ENCODE results near the gene GPR63.

Gene GPR63

DNA sequence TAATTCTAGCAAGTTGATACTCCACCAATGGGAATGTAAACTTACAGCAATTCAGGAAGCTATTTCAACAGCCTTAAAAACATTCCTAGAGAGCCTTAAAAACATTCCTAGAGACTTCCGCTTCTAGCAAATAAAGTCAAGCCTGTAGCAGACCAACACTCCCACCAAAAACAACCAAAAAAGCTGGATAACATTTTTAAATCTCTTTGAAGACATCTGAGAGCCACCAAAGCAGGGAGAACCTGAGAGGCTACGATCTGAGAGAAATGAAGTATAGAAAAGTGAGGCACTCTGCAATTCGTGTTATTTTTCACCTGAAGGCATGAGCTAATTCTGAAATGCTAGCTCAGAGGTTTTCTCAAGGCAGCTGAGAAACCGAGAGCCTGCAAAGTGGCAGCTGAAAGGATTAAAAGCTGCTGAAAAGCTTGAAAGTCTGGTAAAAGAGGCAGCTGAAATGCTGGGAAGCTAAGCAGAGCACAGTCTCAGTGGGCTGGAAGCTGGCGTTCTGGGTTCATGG, 20.9 kb downstream of the GPR63 start:
- DNase-seq, result no peak

DNA sequence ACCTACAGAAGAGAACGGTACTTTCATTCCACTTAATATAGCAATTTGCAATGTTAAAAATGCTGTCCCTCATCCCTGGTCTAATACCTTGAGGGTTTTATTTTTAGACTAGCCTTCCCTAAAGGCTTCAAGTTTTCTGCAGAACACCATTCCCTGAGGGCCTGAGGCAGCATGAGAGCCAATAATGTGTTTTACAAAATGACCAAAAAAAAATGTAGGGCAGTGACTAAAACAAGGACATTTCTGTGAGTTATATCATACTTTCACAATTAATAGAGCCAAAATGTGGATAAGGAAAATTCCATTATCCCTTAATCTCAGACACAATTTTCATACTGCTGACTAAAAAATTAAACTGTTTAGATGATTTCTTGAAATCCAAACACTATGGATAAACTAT, 22.7 kb downstream of the GPR63 start:
- DNase-seq, result no peak

DNA sequence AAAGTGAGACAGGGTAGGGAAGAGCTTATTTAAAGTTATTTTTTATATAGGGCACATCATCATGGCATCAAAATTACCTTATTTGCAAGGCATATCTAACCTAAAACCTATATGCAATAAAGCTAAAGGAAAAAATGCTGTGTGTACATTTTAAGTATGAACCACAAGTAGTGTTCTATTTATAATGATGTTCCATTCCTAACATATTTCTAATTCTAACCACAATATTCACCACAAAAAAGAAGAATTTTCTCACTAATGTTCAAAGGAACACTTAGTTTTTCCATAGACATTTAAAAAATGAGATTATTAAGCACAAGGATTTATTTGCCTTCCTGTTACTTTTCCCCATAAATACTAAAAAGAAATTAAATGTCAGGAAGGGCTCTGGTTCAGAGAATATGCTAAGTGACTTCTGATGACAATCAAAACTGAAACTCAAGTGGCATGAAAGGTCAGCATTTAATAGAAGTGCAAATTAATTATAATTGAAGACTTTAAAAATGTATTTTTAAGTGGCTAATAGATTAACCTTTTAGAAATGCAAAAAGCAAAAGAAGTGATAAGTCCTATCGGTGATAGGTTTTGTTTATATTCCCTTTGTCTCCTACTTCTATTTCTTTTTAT, 25.1 kb downstream of the GPR63 start:
- DNase-seq, result no peak

DNA sequence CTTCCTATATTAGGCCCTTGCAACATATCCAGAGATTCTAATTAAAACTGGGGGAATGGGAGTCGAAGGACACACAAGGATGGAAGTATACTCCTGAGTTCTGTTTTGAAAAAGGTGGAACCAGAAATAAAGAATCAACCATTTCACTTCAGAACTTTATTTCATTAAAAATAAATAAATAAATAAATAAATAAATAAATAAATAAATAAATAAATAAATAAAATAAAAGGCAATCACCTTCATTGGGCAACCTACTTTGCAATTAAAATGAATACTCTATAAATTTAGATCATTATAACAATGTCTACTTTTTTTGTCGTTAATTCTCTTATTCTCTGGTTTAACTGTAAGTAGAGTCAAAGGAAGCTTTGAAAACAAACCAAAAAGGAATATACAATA, 25.6 kb downstream of the GPR63 start:
- DNase-seq, result no peak

DNA sequence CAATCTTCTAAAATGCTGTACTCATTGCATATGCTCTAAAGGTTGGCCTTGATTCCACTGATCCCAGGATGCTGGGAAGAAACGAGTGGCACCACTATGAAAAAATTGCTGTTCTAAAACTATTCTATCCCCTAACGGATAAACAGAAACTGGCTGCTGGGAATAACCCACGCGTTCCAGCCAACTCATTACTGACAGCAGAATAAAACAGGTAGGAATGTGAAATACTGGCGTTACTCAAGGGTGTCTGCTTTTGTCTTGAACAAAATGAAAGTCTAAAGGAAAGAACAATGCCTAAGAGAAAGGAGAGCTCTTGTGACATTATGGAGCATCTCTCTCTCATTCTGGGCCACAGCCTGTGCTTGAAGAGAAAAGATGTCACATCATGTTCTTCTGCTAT, 26.1 kb downstream of the GPR63 start:
- no peak for DNase-seq

DNA sequence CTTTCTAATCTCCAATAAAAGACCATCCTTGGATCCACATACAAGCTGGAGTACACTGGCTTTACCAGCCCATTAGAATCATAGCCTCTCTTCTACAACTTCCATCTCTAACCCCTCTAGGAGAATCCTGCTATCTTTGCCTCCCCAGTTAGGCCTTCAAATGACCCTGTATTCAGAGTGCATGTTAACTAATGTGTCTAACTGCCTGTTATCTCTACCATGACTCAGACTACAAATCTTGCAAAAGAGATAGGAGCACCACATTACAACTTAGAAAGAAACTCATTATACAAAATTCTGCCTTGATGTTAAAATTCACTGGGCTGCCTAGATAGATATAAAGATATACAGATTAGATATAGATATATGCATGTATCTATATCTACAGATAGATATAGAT, 28.2 kb downstream of the GPR63 start:
- DNase-seq, result no peak

DNA sequence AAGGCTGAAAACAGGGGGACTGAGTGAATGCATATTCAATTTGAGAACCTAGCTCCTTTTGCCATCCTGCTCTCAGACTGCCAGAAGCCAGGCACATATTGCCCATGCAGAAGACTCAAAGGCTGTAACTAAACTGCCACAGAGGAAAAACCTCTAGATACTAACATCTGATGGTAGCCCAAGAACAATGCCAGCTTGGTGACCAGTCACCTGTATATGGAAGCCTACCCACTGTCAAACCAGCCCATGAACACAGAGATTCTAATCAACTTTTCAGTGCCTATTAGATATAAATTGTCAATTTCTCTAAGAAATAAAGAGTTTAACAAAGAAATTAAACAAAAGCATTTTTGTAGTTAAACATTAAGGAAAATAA, 34.2 kb downstream of the GPR63 start:
- no peak for DNase-seq

DNA sequence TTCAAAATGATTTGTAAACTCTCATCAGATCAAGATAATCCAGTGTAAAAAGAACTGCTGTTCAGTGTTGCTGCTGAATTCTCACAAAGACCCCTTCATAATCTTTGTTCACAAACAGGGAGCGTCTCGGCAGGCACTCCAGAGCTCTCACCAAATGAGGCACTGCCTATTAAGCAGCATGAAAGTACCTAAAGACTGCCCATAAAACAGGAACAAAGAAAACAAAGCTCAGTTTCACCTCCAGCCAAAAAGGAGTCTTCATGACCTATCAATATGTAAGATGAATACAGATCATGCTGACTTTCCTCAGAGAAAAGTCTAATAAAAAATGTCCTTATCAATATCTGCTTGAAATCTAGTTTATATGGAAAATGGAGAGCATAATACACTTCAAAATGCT, 41.8 kb downstream of the GPR63 start:
- DNase-seq, result no peak

DNA sequence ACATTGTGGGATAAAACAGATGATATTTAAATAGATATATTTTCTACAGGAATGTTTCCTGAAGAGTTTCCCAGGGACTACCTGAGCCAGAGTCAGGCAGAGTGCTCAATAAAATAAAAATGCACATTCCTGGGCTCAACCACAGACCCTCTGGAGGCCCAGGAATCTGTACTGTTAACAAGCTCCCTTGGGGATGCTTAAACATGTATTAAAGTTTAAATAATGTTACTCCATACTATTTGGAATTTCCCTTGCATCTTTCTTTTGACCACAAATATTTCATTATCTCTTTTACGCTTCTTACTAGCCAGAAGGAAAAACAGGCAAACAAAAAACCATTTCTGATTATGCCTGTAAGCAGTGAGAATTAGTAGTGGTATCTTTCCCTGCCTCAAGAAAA, 42.3 kb downstream of the GPR63 start:
- DNase-seq, result no peak

DNA sequence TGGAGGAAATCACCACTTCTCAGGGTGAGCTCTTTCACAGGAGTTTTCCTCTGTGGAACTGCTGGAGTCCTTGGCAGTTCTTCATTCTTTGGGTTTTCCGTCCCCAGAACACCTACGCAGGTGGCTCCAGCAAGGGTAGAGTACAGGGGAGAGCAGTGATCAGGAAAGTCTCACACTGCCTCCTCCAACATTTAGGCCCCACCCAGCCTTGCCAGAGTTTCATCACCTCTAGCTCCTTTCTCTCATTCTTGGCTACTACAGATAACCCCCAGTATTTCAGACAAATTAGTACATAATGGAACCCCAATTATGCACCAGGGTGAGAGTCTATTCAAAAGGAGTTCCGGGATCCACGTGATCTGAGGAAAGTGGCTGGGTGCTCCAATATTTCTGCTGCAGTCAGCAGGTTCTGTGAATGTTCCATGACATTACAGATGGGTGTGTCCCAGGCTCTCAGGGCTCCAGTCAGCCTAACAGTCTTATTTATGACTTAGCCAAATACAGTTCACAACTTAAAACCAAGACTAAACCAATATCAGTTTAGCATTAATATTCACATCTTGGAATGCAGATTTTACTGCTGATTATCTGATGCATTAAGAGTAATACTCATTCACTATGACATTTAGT, 44.6 kb downstream of the GPR63 start:
- no peak for DNase-seq

DNA sequence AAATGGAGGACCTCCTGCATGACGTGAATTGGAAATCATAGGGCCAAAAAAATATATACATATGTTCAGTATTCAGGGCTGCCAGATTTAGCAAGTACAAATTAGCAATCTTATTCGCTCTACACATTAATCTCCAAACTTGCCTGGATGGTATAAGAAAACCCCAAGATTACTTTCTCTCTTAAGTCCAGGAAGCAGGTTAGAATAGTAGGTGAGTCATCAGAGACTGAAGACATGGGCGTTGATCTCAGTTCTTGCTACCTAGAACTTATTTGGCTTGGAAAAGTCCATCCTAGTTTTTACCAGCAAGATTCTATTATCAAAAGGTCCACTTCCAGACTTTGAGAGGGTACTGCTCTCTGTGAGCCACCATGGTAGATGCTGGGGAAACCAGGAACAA, 47.4 kb downstream of the GPR63 start:
- no peak for DNase-seq

DNA sequence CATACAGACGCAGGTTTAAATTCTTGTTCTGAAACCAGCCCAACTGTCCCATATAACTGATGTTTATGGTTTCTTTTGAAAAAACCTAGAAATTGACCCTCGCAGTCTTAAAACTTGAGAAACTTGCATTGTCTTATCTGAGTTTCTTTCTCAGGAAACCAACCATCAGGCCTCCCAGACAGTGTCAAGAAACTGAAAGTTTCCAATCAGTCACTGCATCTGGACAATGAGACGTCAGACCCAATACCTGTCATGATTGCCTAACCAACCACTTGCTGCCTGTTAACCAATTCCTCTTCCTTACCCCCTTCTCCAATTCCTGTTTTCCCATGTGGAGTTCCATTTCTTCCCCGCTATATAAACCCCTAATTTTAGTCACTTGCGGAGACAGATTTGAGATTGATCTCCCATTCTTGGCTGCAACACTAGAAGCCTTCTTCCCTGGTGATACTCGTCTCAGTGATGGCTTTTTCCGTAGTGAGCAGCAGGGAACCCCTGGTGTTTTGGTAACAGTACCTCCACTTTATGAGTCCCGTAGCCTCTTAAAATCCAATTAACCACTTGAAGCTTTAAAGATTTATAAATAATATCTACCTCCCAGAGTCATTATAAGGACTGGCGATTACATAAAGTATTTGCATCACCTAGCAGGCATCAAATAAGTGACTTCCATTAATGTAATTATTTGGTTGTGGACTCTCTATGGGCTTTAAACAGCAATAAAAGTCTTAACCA, 49.3 kb downstream of the GPR63 start:
- no peak for DNase-seq

DNA sequence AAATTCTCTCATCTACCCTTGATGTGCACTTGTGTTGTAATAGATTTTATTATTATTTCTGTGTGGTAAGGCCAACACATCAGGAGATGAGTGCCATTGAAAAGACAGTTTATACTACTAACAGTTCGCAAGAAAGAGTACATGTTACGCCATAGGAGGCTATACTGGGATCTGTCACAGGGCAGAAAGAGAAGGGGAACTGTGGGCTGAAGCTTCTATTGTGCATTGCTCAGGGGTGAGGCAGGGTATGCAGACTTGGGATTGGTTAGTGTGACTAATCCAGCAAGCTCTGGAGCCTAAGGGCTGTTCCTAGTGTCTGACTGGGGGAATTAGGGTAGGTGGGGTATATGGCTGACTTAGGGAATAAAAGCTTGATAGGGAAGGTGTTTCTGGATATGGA, 50.9 kb downstream of the GPR63 start:
- no peak for DNase-seq

DNA sequence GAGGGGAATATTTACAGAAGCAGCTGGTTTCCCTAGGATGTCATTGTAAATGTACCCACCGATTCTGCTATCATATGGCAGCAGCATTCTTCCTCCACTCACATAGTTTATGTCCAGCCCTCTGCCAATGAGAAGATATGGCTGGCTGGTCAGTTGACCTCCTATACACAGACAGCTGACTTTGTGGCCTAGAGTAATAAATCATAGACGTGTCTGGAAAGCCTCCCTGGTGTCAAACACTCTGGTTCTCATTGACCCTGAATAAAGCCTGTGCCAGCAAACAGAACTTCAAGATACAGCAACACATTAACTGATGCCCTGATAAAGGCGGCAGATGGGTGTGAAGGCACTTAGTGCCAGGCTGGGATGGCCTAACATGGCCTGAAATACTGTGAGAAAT, 52.6 kb downstream of the GPR63 start:
- no peak for DNase-seq

DNA sequence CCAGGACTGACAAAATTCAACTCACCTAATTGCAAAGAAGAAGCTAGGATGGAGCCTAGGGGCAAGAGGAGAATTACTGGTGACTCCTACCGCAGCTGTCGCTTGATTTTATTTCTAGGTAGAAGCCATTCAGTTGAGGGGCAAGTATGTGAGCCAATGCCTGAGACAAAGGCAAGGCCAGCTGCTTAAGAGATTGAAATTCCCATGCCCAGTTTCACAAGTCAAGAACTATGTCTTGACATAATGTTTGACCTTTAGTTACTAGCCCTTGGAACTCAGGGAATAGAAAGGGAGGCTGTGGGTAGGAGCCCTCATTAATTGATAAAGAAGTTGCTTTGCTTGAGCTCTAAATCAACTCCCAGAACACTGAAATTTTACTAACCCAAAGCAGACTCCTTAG, 54.0 kb downstream of the GPR63 start:
- no peak for DNase-seq

DNA sequence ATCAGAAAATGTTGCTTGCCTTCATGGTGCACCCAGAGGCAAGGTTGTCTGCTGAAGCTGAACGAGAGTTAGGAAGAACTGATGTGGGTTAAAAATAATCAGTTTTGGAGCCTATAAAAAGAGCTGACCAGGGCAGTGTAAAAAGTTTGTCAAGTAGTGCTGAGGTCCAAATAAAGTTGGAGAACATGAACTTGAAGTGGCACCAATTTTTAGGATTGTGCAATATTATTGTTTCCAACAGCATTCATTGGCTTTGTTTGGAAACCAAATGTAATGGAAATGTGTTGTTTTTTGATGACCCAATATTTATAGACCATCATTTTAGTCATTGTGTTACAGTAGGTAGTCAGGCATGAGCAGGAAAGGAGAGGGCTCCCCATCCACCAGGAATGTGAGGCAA, 55.7 kb downstream of the GPR63 start:
- DNase-seq, result no peak

DNA sequence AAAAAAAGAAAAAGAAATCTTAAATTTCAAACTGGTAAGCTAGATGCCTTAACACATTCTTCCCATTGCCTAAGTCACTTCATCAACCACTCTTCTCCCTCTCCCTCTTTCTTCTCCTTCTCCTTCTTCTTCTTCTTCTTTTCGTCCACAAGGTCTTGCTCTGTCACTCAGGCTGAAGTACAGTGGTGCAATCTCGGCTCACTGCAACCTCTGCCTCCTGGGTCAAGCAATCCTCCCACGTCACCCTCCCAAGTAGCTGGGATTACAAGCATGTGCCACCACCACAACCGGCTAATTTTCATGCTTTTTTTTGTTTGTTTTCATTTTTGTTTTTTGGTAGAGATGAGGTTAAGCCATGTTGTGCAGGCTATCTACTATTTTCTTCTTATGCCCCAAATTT, 60.2 kb downstream of the GPR63 start:
- DNase-seq, result no peak

DNA sequence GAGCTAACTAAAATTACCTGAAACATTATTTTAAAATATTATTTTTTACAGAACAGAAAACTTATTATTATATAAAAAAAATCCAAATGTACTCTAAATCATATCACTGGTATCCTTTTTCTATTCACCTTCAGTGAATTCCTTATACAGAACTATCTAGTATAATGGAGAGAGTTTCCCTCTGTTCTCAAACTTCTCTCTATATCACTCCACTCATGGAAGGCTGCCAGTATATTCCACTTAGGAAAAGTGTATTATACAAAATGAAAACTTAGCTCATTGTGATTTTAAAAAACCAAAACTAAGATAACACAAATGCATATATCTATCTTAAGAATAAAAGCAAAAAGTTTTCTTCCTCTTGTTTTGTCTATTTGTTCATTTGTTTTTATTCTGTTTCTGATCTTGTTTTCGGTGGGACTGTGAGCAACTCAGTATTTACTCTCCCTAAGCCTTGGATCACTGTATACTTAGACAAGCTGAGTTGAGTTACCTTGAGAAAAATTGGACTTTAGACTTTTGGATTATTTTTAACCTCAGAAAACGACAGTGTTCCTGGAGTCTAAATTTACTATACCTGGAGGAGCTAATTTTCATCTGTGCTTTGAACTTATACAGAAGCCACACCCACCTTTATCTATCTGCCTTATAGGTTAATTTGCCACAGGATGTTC, 61.4 kb downstream of the GPR63 start:
- no peak for DNase-seq

DNA sequence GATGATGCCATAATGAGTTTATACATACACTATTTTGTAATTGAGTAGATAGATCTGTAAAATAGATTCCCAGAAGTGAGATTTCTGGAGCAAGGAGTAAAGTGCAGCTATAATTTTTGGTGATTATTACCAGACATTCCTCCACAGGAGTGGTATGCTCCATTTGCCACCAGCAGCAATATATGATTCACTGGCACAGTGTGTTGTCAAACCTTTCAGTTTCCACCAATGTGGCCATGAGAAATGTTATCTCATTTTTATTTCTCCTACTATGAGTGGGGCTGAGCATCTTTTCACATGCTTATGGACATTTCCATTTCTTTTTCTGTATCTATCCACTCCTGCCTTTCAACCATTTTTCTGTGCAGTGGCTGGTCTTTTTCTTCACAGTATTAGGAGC, 70.5 kb downstream of the GPR63 start:
- DNase-seq, result no peak

DNA sequence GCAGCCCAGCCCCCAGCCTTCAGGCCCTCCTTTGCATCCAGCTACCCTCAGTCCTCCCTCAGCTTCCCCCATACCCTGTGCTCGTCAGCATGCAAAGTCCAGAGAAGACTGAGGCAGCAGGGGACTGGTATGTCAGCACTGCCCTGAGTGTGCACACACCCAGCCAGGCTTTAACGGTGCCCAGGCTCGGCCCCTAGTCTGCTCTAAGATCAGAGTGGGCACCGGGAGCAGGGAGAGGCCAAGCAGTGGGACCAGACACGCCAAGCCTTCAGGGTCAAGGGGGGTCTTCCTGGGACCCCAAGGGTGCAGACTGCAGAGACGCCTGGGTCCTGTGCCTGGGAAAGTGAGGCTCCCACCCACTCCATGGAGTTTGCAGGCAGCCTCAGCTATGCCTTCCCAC, 74.7 kb downstream of the GPR63 start:
- DNase-seq, result no peak

DNA sequence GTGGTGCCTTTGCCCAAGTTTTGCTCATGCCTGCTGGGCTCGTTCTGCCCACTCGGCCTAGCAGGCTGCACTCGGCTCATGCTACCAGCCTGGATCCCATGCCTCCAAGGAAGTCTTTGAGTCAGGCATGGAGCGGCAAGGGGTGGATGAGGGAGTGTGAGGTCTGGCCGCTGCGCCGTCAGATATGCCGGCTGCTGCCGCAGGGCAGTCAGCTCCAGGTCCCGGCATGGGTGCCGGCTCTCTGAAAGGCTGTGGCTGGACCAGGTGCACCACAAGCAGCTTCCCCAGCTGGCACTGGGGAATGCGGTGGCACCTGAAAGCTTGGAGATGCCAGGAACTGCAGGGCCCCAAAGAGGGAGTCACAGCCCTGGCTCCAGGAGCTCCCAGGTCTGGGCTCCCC, 75.5 kb downstream of the GPR63 start:
- DNase-seq, result no peak

DNA sequence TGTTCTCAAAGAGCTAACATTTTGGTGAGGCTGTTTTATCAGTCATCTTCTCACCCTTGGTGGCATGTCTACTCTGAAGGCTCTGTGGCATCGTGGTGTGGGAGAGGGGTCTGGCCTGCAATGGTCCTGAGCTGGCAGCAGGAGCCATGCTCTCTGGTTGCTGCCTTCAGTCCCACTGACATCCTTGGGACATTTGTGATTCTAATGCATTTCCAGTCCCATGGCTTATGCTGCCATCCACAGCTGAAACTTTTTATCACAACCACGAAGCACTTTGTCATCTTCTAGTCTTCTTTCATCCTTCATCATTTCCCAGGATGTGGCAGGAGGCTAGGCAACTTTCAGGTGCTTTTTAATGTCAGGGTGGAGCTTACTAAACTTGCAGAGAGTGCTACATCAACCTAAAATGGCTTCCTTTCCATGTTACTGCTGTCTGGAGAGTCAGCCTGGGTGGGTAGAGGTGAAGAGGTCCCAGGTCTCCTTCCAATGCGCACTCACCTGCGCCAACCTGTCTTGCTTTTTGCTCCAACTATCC, 77.1 kb downstream of the GPR63 start:
- DNase-seq, result no peak

DNA sequence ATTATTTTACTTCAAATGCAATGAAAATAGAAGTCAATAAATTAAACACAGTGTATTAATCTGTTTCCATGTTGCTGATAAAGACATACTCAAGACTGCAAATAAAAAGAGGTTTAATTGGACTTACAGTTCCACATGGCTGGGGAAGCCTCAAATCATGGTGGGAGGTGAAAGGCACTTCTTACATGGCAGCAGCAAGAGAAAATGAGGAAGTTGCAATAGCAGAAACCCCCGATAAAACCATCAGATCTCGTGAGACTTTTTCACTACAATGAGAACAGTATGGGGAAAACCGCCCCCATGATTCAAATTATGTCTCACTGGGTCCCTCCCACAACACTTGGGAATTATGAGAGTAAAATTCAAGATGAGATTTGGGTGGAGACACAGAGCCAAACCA, 82.2 kb downstream of the GPR63 start:
- no peak for DNase-seq

DNA sequence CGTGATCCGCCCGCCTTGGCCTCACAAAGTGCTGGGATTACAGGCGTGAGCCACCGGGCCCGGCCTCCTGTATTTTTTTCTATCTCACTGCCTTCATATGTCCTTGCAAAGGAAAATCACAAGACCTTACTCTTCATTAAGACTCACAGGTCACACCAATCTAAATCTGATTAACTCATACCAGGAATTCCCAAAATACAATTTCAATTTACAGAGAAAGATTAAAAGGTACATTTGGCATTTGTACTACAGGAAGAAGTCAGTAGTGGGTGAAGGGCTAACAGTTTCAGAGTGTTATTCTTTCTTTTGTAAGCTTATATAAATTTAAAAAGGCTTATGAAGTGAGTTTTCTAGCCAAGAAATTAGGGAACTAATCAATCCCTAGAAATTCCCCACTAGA, 87.4 kb downstream of the GPR63 start:
- no peak for DNase-seq

Measured in NCI-H2029 (cell line).